Caco-2 (cell line): Measurements from ENCODE around the gene CLK4. TPM values are rescaled to one million over a fixed set of nuclear protein-coding genes. Genes with fewer than 3 reads are reported as not detected.

Source experiments
- BruUV-seq: library from RNA; stranded (reverse); fragments of 400-500 nt; replicated peaks from 2 replicates; lab custom pipeline; 2021; lab: Mats Ljungman, UMichigan
- CTCF ChIA-PET: fragments of 300-600 bp; sonication (Branson Sonifier 250); formaldehyde crosslinking; loops from one replicate; lab custom pipeline; 2022; ENCODE audit warnings: antibody characterized with exemption; lab: Charles Lee
- POLR2A ChIA-PET: fragments of 300-600 bp; sonication (Branson Sonifier 250); formaldehyde crosslinking; loops from one replicate; lab custom pipeline; 2022; ENCODE audit warnings: antibody characterized with exemption; lab: Charles Lee
- DNase-seq, 2 experiments: peaks; one replicate each; pipeline versions ENCODE4 v3.0.0 to v3.0.0-alpha.2; 2020 to 2022
- H3K27me3 ChIP-seq: replicated peaks from 2 replicates; pipeline ENCODE4 v1.6.0; 2011; ENCODE audit warnings: low read length; ENCODE audit not compliant: control insufficient read depth, insufficient read depth
- H3K36me3 ChIP-seq: 2 replicates; pipeline ENCODE4 v1.5.1; 2011; ENCODE audit warnings: low read length; ENCODE audit not compliant: control insufficient read depth, insufficient read depth
- H3K4me1 ChIP-seq: fragments of 250-450 bp; sonication (Bioruptor Pico); 2 replicates; pipeline ENCODE4 v1.5.1; 2020; ENCODE audit warnings: mild to moderate bottlenecking
- H3K4me3 ChIP-seq: 2 replicates; pipeline ENCODE4 v1.5.1; 2011; ENCODE audit warnings: low read depth, mild to moderate bottlenecking, control low read depth, low read length
- H3K9me3 ChIP-seq: fragments of 250-450 bp; sonication (Bioruptor Pico); 2 replicates; pipeline ENCODE4 v1.5.1; 2020; ENCODE audit warnings: mild to moderate bottlenecking, moderate library complexity
- H3K27ac Mint-ChIP-seq: one replicate; pipeline ENCODE4 v1.8.0; 2022; ENCODE audit warnings: mixed read lengths; ENCODE audit not compliant: unreplicated experiment
- H3K27me3 Mint-ChIP-seq: one replicate; pipeline ENCODE4 v1.8.0; 2022; ENCODE audit warnings: mixed read lengths; ENCODE audit not compliant: insufficient read depth, unreplicated experiment
- H3K36me3 Mint-ChIP-seq: one replicate; pipeline ENCODE4 v1.8.0; 2022; ENCODE audit warnings: mild to moderate bottlenecking, mixed read lengths; ENCODE audit not compliant: insufficient read depth, unreplicated experiment
- H3K4me1 Mint-ChIP-seq: one replicate; pipeline ENCODE4 v1.8.0; 2022; ENCODE audit warnings: low read depth, mixed read lengths; ENCODE audit not compliant: unreplicated experiment
- H3K4me3 Mint-ChIP-seq: one replicate; pipeline ENCODE4 v1.8.0; 2022; ENCODE audit warnings: mild to moderate bottlenecking, moderate library complexity, mixed read lengths; ENCODE audit not compliant: unreplicated experiment
- H3K9me3 Mint-ChIP-seq: one replicate; pipeline ENCODE4 v1.8.0; 2022; ENCODE audit warnings: mixed read lengths; ENCODE audit not compliant: unreplicated experiment
- CTCF ChIP-seq, 2 experiments: fragments of 200-600 bp in 1 of 2; IDR thresholded peaks; 1 replicate in 1 of 2; 2 replicates in 1 of 2; pipeline versions ENCODE4 v1.5.1 to v1.8.0; 2011 to 2022; ENCODE audit warnings: antibody characterized with exemption in 1 of 2, control low read depth in 1 of 2, inconsistent platforms in 1 of 2, low read depth in 1 of 2, low read length in 1 of 2, mild to moderate bottlenecking in 1 of 2, moderate library complexity in 1 of 2; ENCODE audit not compliant: insufficient read depth in 1 of 2, severe bottlenecking in 1 of 2, unreplicated experiment in 1 of 2
- intact Hi-C: fragments of 100-400 bp; cut with micrococcal nuclease; formaldehyde crosslinking; loops from one replicate; pipeline ENCODE4 v1.10.0; 2022; ENCODE audit not compliant: unreplicated experiment
- total RNA-seq: library from RNA; stranded (reverse); gene quantifications from 2 replicates; pipeline ENCODE4 v1.2.3, GENCODE V29; 2022

The CLK4 gene
- total RNA-seq, 1 experiment from 2014 or later: 26.5 TPM

DNA sequence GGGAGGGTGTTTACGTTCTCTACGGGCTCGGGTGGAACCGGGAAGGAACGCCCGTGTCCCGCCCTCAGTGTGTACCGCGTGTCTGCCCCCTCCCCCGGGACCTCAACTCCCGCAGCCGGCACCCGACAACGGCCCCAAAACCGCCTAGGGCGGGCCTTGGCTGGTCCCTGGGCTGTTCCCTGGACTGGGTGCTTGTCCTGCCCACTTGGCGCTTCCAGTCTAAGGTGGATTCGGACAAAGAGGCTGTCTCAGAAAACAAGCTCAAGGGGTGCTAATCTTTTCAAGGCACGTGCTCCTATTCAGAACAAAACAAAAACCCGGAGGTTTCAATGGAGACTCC lies 379 bp upstream of the CLK4 start:
- Mint-ChIP-seq H3K27me3 (no peaks in the 10 kb centered on the region), H3K36me3 (peaks cover 34% of the 10 kb centered on the region), H3K9me3 (no peaks in the 10 kb centered on the region), H3K4me1 (peaks cover 8% of the 10 kb centered on the region), H3K27ac (peak overlapping the region; percentile 99), H3K4me3 (peak overlapping the region; percentile 98)
- Histone ChIP-seq H3K27me3 (no peaks in the 10 kb centered on the region), H3K9me3 (peaks cover 5% of the 10 kb centered on the region), H3K36me3 (peaks cover 2% of the 10 kb centered on the region; the same call in 1 of the 2 replicates), H3K4me3 (peak overlapping the region; percentile 93), H3K4me1 (peaks cover 33% of the 10 kb centered on the region)
- POLR2A ChIA-PET: no interaction called here
- BruUV-seq: no TSS peak
- CTCF ChIA-PET: no interaction called here
- TF ChIP-seq CTCF (IDR thresholded peaks at IDR 0.05; ENCODE audit: insufficient read depth in 1 of 2, low read depth in 1 of 2, low read length in 1 of 2, severe bottlenecking in 1 of 2, unreplicated experiment in 1 of 2): no peak
- intact Hi-C loops: no loop called here
- no peak for DNase-seq

GRCh38 chr5:178625679-178626483 lies 969 bp downstream of the CLK4 start:
- CTCF ChIA-PET: interaction anchor here (0.7 kb wide), 1 partner anchor 105 kb away, joined by 3 read pairs; the partner anchor contains the start of gene ZNF354A
- peak; percentile 7 to 38 for DNase-seq
- Histone ChIP-seq H3K9me3 (peaks cover 4% of the 10 kb centered on the region), H3K4me1 (peaks cover 31% of the 10 kb centered on the region), H3K27me3 (no peaks in the 10 kb centered on the region), H3K4me3 (peak overlapping the region; percentile 93), H3K36me3 (peaks cover 2% of the 10 kb centered on the region; the same call in 1 of the 2 replicates)
- Mint-ChIP-seq H3K9me3 (no peaks in the 10 kb centered on the region), H3K4me1 (peaks cover 9% of the 10 kb centered on the region), H3K36me3 (peaks cover 41% of the 10 kb centered on the region), H3K4me3 (peak overlapping the region; percentile 98), H3K27me3 (no peaks in the 10 kb centered on the region), H3K27ac (peak overlapping the region; percentile 99)
- no peak for TF ChIP-seq CTCF (IDR thresholded peaks at IDR 0.05; ENCODE audit: insufficient read depth in 1 of 2, low read depth in 1 of 2, low read length in 1 of 2, severe bottlenecking in 1 of 2, unreplicated experiment in 1 of 2)
- no TSS peak for BruUV-seq
- POLR2A ChIA-PET: interaction anchor here (0.6 to 0.7 kb wide), 2 partner anchors 123 to 425 kb away, joined by 3 read pairs; no protein-coding TSS in a partner anchor
- intact Hi-C loops: no loop called here

DNA sequence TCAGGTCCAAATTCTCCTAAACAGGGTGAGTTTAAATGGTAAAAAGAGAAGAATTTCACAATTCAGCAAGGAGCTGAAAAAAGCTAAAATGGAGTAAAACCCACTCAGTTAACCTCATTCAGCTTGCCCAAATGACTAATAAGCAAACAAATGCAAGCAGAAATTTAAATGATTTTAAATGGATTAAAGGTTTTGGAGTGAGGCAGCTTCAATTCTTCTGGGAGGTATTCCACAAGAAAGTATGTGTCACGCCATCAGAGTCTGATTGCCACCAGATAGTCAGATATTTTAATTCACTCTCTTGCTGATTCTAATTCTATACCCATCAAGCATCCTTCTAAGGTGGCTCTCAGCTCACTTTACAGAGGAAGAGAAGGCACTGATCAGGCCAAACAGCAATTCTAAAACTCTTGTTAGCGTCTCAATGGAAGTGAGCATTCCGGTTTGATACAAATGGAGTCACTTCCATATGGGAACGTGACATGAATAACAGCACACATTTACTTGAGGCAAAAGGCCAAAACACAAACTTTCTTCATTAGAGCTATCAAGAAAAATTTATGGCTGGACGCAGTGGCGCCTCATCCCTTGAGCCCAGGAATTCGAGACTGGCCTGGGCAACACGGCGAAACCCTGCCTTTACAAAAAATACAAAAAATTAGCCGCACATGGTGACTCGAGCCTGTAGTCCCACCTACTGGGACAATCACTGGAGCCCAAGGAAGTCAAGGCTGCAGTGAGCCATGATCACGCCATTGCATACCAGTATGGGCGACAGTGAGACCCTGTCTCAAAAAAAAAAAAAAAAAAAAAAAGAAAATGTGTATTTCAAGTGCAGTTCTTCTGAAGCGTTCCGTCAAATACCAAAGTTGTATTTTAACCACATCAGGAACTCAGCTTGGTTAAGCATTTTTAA lies 2.0 kb downstream of the CLK4 start:
- Mint-ChIP-seq H3K36me3 (peaks cover 51% of the 10 kb centered on the region), H3K27ac (peak overlapping the region; percentile 99), H3K4me1 (peaks cover 7% of the 10 kb centered on the region), H3K9me3 (no peaks in the 10 kb centered on the region), H3K27me3 (no peaks in the 10 kb centered on the region), H3K4me3 (peak overlapping the region; percentile 98)
- no peak for DNase-seq
- no peak for TF ChIP-seq CTCF (IDR thresholded peaks at IDR 0.05; ENCODE audit: insufficient read depth in 1 of 2, low read depth in 1 of 2, low read length in 1 of 2, severe bottlenecking in 1 of 2, unreplicated experiment in 1 of 2)
- H3K9me3 ChIP-seq: peaks cover 4% of the 10 kb centered on the region
- H3K36me3 ChIP-seq: peaks cover 2% of the 10 kb centered on the region; the same call in 1 of the 2 replicates
- H3K4me1 ChIP-seq: peaks cover 21% of the 10 kb centered on the region
- peak overlapping the region; percentile 93 for H3K4me3 ChIP-seq
- no peaks in the 10 kb centered on the region for H3K27me3 ChIP-seq
- POLR2A ChIA-PET: no interaction called here
- intact Hi-C loops: no loop called here
- CTCF ChIA-PET: no interaction called here
- BruUV-seq: no TSS peak
